Activated CD8-positive, alpha-beta memory T cell treated with anti-CD3 and anti-CD28 coated beads for 4 hours (primary cell): ENCODE results near the gene ANKRD44.
"Not testable (repeated sequence)": the region's sequence is repeated elsewhere in the genome, so short reads cannot be mapped to it uniquely, and the experiment has no call there.

Experiments
- DNase-seq, 2 donors: peaks; one replicate each; pipeline ENCODE4 v3.0.0-alpha.2; 2020; ENCODE audit warnings: low read depth in 2 of 2

Gene ANKRD44

GRCh38 chr2:197310271-197310985 lies at the start of gene ANKRD44:
TSS of gene ANKRD44 (minus strand) at chr2:197310780. CDS start at chr2:197310604, 176 bp downstream.
- peak; percentile 74 to 78 for DNase-seq

GRCh38 chr2:197359859-197360258 lies 49.3 kb upstream of the ANKRD44 start:
- DNase-seq = no peak

- DNase-seq = no peak
These were observed 48.4 kb upstream of the ANKRD44 start for GRCh38 chr2:197358931-197359330.

- DNase-seq = no peak
These were observed 47.4 kb upstream of the ANKRD44 start for GRCh38 chr2:197357986-197358385.

GRCh38 chr2:197356136-197356535 lies 45.6 kb upstream of the ANKRD44 start:
- no peak for DNase-seq

- DNase-seq = no peak
These were observed 43.6 kb upstream of the ANKRD44 start for GRCh38 chr2:197354169-197354558.

- no peak for DNase-seq
These were observed 43.0 kb upstream of the ANKRD44 start for GRCh38 chr2:197353393-197354168.

- DNase-seq = no peak
These were observed 39.1 kb upstream of the ANKRD44 start for GRCh38 chr2:197349699-197350098.

- DNase-seq = no peak
These were observed 38.3 kb upstream of the ANKRD44 start for GRCh38 chr2:197348721-197349360.

- no peak for DNase-seq
These were observed 35.3 kb upstream of the ANKRD44 start for GRCh38 chr2:197345846-197346370.

GRCh38 chr2:197343968-197344367 lies 33.4 kb upstream of the ANKRD44 start:
- not testable (repeated sequence) for DNase-seq

GRCh38 chr2:197340591-197340990 lies 30.0 kb upstream of the ANKRD44 start:
- no peak for DNase-seq

- DNase-seq = no peak
These were observed 29.1 kb upstream of the ANKRD44 start for GRCh38 chr2:197339496-197340220.

- no peak for DNase-seq
These were observed 28.4 kb upstream of the ANKRD44 start for GRCh38 chr2:197339016-197339415.

GRCh38 chr2:197332641-197333040 lies 22.1 kb upstream of the ANKRD44 start:
- no peak for DNase-seq

- no peak for DNase-seq
These were observed 17.9 kb upstream of the ANKRD44 start for GRCh38 chr2:197328461-197328860.

- DNase-seq = no peak
These were observed 17.0 kb upstream of the ANKRD44 start for GRCh38 chr2:197327472-197328098.

- no peak for DNase-seq
These were observed 16.5 kb upstream of the ANKRD44 start for GRCh38 chr2:197327073-197327471.

GRCh38 chr2:197324801-197325200 lies 14.2 kb upstream of the ANKRD44 start:
- no peak for DNase-seq

GRCh38 chr2:197322724-197323720 lies 12.4 kb upstream of the ANKRD44 start:
- DNase-seq = no peak
